H1 (cell line): ENCODE results near the gene POU2F2.

Experiments
- POLR2A ChIP-seq, 2 experiments: IDR thresholded peaks; 1 replicate in 1 of 2; 2 replicates in 1 of 2; pipeline ENCODE4 v1.6.1; 2011; ENCODE audit warnings: low read depth in 2 of 2, low read length in 2 of 2, mild to moderate bottlenecking in 2 of 2; ENCODE audit errors: control extremely low read depth in 1 of 2
- RNF2 ChIP-seq: fragments of 200-900, 300-1000 bp; sonication (generic); IDR thresholded peaks from 2 replicates; pipeline ENCODE4 v1.7.1; 2016; ENCODE audit warnings: borderline replicate concordance, low read depth, mild to moderate bottlenecking, antibody characterized with exemption, low read length; ENCODE audit not compliant: poor library complexity, severe bottlenecking; ENCODE audit errors: missing control alignments
- YY1 ChIP-seq: IDR thresholded peaks from 2 replicates; pipeline ENCODE4 v1.6.1; 2011; ENCODE audit warnings: low read depth, mild to moderate bottlenecking, low read length
- TF ChIP-seq, protein P1 (sequence below), 3 experiments: IDR thresholded peaks; 1 replicate in 2 of 3; 2 replicates in 1 of 3; pipeline versions ENCODE4 v1.5.1 to v1.6.1; 2011; ENCODE audit warnings: low read length in 3 of 3, mild to moderate bottlenecking in 3 of 3, inconsistent platforms in 2 of 3, low read depth in 1 of 3, moderate library complexity in 1 of 3; ENCODE audit not compliant: insufficient read depth in 1 of 3; ENCODE audit errors: control extremely low read depth in 1 of 3
- TF ChIP-seq, protein P2 (sequence below): IDR thresholded peaks from 2 replicates; pipeline ENCODE4 v1.6.1; 2011; ENCODE audit warnings: low read length, improper control_type of control experiment

DNA sequence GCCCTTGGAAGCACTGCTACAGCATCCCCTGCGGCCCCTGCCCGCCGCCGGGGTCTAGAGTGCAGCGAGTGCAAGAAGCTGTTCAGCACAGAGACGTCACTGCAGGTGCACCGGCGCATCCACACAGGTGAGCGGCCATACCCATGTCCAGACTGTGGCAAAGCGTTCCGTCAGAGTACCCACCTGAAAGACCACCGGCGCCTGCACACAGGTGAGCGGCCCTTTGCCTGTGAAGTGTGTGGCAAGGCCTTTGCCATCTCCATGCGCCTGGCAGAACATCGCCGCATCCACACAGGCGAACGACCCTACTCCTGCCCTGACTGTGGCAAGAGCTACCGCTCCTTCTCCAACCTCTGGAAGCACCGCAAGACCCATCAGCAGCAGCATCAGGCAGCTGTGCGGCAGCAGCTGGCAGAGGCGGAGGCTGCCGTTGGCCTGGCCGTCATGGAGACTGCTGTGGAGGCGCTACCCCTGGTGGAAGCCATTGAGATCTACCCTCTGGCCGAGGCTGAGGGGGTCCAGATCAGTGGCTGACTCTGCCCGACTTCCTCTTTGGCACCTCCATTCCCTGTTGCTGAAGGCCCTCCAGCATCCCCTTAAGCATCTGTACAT is 51.4 kb downstream of the POU2F2 start:
- TF ChIP-seq, protein P1, sequence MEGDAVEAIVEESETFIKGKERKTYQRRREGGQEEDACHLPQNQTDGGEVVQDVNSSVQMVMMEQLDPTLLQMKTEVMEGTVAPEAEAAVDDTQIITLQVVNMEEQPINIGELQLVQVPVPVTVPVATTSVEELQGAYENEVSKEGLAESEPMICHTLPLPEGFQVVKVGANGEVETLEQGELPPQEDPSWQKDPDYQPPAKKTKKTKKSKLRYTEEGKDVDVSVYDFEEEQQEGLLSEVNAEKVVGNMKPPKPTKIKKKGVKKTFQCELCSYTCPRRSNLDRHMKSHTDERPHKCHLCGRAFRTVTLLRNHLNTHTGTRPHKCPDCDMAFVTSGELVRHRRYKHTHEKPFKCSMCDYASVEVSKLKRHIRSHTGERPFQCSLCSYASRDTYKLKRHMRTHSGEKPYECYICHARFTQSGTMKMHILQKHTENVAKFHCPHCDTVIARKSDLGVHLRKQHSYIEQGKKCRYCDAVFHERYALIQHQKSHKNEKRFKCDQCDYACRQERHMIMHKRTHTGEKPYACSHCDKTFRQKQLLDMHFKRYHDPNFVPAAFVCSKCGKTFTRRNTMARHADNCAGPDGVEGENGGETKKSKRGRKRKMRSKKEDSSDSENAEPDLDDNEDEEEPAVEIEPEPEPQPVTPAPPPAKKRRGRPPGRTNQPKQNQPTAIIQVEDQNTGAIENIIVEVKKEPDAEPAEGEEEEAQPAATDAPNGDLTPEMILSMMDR (IDR thresholded peaks at IDR 0.05; ENCODE audit: control extremely low read depth in 1 of 3, insufficient read depth in 1 of 3, low read depth in 1 of 3, low read length in 3 of 3), result no peak
- TF ChIP-seq YY1 (no peak), RNF2 (no peak), POLR2A (IDR thresholded peaks at IDR 0.05; ENCODE audit: control extremely low read depth in 1 of 2, low read depth in 2 of 2, low read length in 2 of 2) (no peak)
- TF ChIP-seq, protein P2, sequence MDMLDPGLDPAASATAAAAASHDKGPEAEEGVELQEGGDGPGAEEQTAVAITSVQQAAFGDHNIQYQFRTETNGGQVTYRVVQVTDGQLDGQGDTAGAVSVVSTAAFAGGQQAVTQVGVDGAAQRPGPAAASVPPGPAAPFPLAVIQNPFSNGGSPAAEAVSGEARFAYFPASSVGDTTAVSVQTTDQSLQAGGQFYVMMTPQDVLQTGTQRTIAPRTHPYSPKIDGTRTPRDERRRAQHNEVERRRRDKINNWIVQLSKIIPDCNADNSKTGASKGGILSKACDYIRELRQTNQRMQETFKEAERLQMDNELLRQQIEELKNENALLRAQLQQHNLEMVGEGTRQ, result no peak
